ENCODE data around the gene VPS39.

DNA sequence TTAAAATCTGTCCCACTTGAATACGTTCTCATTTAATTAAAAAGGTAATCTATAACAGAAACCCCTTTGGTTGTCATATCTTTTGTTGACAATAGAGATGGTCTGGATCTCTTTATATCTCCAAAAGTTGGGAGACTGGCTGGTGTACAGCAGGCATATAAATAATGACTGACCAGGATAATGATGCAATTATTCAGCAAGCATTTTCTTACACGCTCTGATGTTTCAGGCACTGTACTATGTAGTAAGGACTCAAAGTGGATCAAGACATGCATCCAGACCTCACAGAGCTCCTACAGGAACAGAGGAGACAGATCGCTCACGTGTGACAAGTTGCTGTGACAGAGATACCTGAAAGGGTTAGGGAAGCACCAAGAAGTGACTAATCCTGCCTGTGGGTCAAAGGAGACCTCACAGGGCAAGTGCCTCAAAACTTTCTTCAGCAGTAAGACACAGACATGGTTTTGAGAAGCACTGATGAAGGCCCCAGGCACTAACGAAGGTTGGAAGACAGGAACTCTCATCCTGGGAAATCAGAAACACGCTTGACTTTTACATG lies 25.7 kb downstream of the VPS39 start:
- TF ChIP-seq, protein P1, sequence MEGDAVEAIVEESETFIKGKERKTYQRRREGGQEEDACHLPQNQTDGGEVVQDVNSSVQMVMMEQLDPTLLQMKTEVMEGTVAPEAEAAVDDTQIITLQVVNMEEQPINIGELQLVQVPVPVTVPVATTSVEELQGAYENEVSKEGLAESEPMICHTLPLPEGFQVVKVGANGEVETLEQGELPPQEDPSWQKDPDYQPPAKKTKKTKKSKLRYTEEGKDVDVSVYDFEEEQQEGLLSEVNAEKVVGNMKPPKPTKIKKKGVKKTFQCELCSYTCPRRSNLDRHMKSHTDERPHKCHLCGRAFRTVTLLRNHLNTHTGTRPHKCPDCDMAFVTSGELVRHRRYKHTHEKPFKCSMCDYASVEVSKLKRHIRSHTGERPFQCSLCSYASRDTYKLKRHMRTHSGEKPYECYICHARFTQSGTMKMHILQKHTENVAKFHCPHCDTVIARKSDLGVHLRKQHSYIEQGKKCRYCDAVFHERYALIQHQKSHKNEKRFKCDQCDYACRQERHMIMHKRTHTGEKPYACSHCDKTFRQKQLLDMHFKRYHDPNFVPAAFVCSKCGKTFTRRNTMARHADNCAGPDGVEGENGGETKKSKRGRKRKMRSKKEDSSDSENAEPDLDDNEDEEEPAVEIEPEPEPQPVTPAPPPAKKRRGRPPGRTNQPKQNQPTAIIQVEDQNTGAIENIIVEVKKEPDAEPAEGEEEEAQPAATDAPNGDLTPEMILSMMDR (IDR thresholded peaks at IDR 0.05): no peak
- TF ChIP-seq ZFX (IDR thresholded peaks at IDR 0.05; ENCODE audit: borderline replicate concordance): no peak
